ENCODE measurements around the gene CD300LF. TPM values are rescaled to one million over a fixed set of nuclear protein-coding genes. Genes with fewer than 3 reads are reported as not detected.

CD300LF gene
- total RNA-seq, 1 experiment from 2014 or later: not detected

- Histone ChIP-seq H3K14ac (ENCODE audit: insufficient read depth, low read length) (no peak overlapping the region), H2AFZ (ENCODE audit: low read length) (no peak overlapping the region), H3T11ph (ENCODE audit: low read length) (no peak overlapping the region), H3K9me3 (ENCODE audit: control insufficient read depth, low read depth, low read length) (no peaks in the 10 kb centered on the region), H3K4me1 (ENCODE audit: insufficient read depth, low read length) (peaks cover 15% of the 10 kb centered on the region), H3K23me2 (ENCODE audit: insufficient read length, low read depth, low read length, poor library complexity, severe bottlenecking) (peaks cover 3% of the 10 kb centered on the region), H3K18ac (ENCODE audit: insufficient read length, low read depth, low read length) (no peak overlapping the region), H3K4me2 (ENCODE audit: insufficient read depth, insufficient read length, low read length) (no peak overlapping the region), H4K8ac (replicated peaks; ENCODE audit: insufficient read length, low read depth, low read length) (no peak overlapping the region), H3K9ac (ENCODE audit: extremely low read depth, insufficient read length, low read length) (no peak overlapping the region), H4K5ac (ENCODE audit: insufficient read length, low read depth, low read length) (no peak overlapping the region), H4K20me1 (ENCODE audit: control insufficient read depth, insufficient read depth, insufficient read length) (no peaks in the 10 kb centered on the region), H3K79me2 (ENCODE audit: insufficient read depth, low read length) (no peaks in the 10 kb centered on the region), H2BK20ac (ENCODE audit: low read depth, low read length, poor library complexity, severe bottlenecking) (no peak overlapping the region), H3K4ac (ENCODE audit: low read depth, low read length) (no peak overlapping the region), H2AK5ac (ENCODE audit: insufficient read length, low read length) (no peak overlapping the region), H2BK15ac (ENCODE audit: low read depth, low read length) (no peak overlapping the region), H3K23ac (ENCODE audit: insufficient read length, low read depth, low read length) (no peak overlapping the region), H3K56ac (ENCODE audit: insufficient read length, low read depth, low read length) (no peak overlapping the region), H2BK5ac (ENCODE audit: insufficient read length, low read length) (no peak overlapping the region), H4K91ac (ENCODE audit: insufficient read length, low read depth, low read length) (no peak overlapping the region), H2BK120ac (ENCODE audit: low read depth, low read length, poor library complexity, severe bottlenecking) (no peak overlapping the region), H3K27me3 (ENCODE audit: insufficient read depth, low read length) (no peaks in the 10 kb centered on the region), H3K79me1 (ENCODE audit: insufficient read depth, low read depth, low read length, poor library complexity, severe bottlenecking) (no peaks in the 10 kb centered on the region), H2BK12ac (ENCODE audit: insufficient read length, low read depth, low read length) (no peak overlapping the region), H3K27ac (ENCODE audit: insufficient read length, low read depth, low read length) (no peak overlapping the region)
- Mint-ChIP-seq H3K27ac (no peak overlapping the region; a peak in 1 of 7 replicates), H3K9me3 (no peaks in the 10 kb centered on the region; a peak in 1 of 5 replicates), H3K4me3 (no peak overlapping the region), H3K36me3 (ENCODE audit: insufficient read depth in 1 of 3, low read depth in 3 of 3) (no peaks in the 10 kb centered on the region; a peak in 1 of 7 replicates), H3K27me3 (ENCODE audit: low read depth) (peaks cover 19% of the 10 kb centered on the region), H3K4me1 (peaks cover 33 to 35% of the 10 kb centered on the region in 2 experiments)
- WGBS (ENCODE audit: extremely low coverage, insufficient read length, low lambda C conversion rate): no CpG with 5 or more reads among the region's 2 CpGs
- TF ChIP-seq CTCF (conservative IDR thresholded peaks at IDR 0.05): no peak
- no peak for DNase-seq
These were observed 31.0 kb upstream of the CD300LF start for GRCh38 chr17:74743755-74744154.
